Stomach smooth muscle (tissue), 2 donors: ENCODE measurements around the gene MDH1B.

Experiments
- H3K27ac ChIP-seq: one replicate; pipeline ENCODE4 v1.7.0; 2013; ENCODE audit warnings: mild to moderate bottlenecking, low read length, inconsistent platforms
- H3K27me3 ChIP-seq, 2 donors: one replicate each; pipeline ENCODE4 v1.7.0; 2013; ENCODE audit warnings: low read length in 2 of 2; ENCODE audit not compliant: insufficient read depth in 2 of 2, control insufficient read depth in 1 of 2
- H3K36me3 ChIP-seq, 2 donors: one replicate each; pipeline ENCODE4 v1.7.0; 2013; ENCODE audit warnings: low read length in 2 of 2; ENCODE audit not compliant: control insufficient read depth in 2 of 2, insufficient read depth in 2 of 2
- H3K4me1 ChIP-seq: one replicate; pipeline ENCODE4 v1.7.0; 2013; ENCODE audit warnings: low read length; ENCODE audit not compliant: control insufficient read depth, insufficient read depth
- H3K4me3 ChIP-seq, 2 donors: one replicate each; pipeline ENCODE4 v1.7.0; 2013; ENCODE audit warnings: low read length in 2 of 2
- H3K9ac ChIP-seq, 2 donors: one replicate each; pipeline ENCODE4 v1.7.0; 2013; ENCODE audit warnings: low read length in 2 of 2, mild to moderate bottlenecking in 1 of 2
- H3K9me3 ChIP-seq, 2 donors: one replicate each; pipeline ENCODE4 v1.7.0; 2013; ENCODE audit warnings: low read length in 2 of 2; ENCODE audit not compliant: control insufficient read depth in 2 of 2
- donor health status: healthy.
- donor health status: Pancreatic carcinoma.

Gene MDH1B

DNA sequence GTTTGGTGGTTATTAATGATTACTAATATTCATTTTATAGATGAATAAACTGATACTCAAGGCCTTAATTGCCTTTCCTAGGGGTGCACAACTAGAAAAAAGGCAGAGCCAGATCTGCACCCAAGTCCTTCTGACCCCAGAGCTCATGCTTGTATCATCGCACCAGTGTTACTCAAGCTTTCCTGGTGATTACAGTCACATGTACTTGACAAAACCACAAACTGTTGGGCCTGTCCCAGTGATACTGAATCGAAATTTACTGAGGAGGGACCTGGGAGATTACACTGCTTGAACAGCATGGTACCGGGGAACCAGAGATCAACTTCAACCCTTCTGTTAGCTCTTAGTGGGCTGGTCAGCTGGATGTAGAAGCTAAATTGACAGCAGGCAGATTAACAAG is 34.0 kb upstream of the MDH1B start:
- no peaks in the 10 kb centered on the region for H3K27me3 ChIP-seq
- peaks cover 5% of the 10 kb centered on the region in 2 donors for H3K36me3 ChIP-seq
- H3K4me1 ChIP-seq: peaks cover 20% of the 10 kb centered on the region
- no peak overlapping the region for H3K9ac ChIP-seq
- no peak overlapping the region for H3K4me3 ChIP-seq
- H3K9me3 ChIP-seq: no peaks in the 10 kb centered on the region
- H3K27ac ChIP-seq: no peak overlapping the region

DNA sequence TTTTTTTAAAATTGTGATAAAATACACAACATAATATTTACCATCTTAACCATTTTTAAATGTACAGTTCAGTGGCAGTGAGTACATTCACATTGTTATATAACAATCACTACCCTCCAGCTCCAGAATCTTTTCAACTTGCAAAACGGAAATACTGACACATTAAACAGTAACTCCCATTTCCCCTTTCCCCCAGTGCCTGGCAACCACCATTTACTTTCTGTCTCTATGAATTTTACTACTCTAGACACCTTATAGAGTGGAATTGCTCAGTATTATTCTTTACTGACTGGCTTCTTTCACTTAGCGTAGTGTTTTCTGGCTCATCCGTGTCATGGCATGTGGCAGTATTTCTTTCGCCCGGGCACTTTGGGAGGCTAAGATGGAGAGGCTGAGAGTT is 32.9 kb upstream of the MDH1B start:
- H3K27me3 ChIP-seq: no peaks in the 10 kb centered on the region
- H3K4me3 ChIP-seq: no peak overlapping the region
- no peak overlapping the region for H3K27ac ChIP-seq
- no peaks in the 10 kb centered on the region for H3K9me3 ChIP-seq
- no peak overlapping the region for H3K9ac ChIP-seq
- peaks cover 15% of the 10 kb centered on the region for H3K4me1 ChIP-seq
- H3K36me3 ChIP-seq: peaks cover 5 to 8% of the 10 kb centered on the region in 2 donors

DNA sequence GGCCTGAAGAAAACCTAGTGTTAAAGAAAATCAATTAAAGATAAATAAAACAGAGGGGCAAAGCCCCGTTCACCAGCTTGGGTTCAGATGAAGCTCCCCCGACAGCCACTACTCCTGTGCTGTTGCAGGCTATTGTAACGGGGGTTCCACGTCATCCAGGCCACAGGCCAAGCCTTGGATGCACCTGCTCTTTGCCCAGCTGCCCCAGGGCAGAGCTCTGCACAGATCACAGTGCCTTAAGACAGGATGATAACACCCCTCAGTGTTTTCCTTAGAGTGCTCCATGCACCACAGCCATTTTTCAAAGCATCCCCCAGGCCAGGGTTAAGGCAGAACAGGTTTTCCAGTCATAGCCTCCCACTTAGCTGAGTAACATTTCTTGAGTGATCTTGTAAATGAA is 32.2 kb upstream of the MDH1B start:
- H3K36me3 ChIP-seq: peaks cover 8 to 12% of the 10 kb centered on the region in 2 donors
- no peak overlapping the region for H3K9ac ChIP-seq
- H3K4me1 ChIP-seq: peaks cover 10% of the 10 kb centered on the region
- H3K9me3 ChIP-seq: no peaks in the 10 kb centered on the region
- no peak overlapping the region for H3K27ac ChIP-seq
- no peak overlapping the region for H3K4me3 ChIP-seq
- no peaks in the 10 kb centered on the region for H3K27me3 ChIP-seq

DNA sequence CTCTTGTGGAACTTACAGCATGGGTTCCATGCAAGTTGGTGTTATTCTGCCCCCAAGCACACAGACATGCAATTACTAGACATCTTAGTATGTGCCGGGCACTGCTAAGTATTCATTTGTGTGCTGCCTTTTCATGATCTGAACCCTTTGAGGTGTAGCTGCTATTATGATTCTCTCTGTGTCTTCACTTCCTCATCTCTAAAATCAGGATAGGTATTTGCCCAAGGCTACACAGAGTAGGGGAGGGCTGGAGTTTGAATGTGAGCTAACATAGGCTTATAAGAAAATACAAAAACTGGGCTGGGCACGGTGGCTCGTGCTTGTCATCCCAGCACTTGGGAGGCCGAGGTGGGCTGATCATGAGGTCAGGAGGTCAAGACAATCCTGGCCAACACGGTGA is 27.5 kb upstream of the MDH1B start:
- no peak overlapping the region for H3K4me3 ChIP-seq
- H3K27me3 ChIP-seq: no peaks in the 10 kb centered on the region
- H3K4me1 ChIP-seq: no peaks in the 10 kb centered on the region
- H3K9me3 ChIP-seq: no peaks in the 10 kb centered on the region
- peaks cover 30 to 40% of the 10 kb centered on the region in 2 donors for H3K36me3 ChIP-seq
- no peak overlapping the region for H3K27ac ChIP-seq
- no peak overlapping the region for H3K9ac ChIP-seq

- H3K27ac ChIP-seq: no peak overlapping the region
- H3K4me1 ChIP-seq: no peaks in the 10 kb centered on the region
- no peak overlapping the region for H3K4me3 ChIP-seq
- H3K9me3 ChIP-seq: no peaks in the 10 kb centered on the region
- H3K27me3 ChIP-seq: no peaks in the 10 kb centered on the region
- H3K9ac ChIP-seq: no peak overlapping the region
- H3K36me3 ChIP-seq: peaks cover 41 to 54% of the 10 kb centered on the region in 2 donors
Measured at GRCh38 chr2:206790311-206790935, 25.3 kb upstream of the MDH1B start.

DNA sequence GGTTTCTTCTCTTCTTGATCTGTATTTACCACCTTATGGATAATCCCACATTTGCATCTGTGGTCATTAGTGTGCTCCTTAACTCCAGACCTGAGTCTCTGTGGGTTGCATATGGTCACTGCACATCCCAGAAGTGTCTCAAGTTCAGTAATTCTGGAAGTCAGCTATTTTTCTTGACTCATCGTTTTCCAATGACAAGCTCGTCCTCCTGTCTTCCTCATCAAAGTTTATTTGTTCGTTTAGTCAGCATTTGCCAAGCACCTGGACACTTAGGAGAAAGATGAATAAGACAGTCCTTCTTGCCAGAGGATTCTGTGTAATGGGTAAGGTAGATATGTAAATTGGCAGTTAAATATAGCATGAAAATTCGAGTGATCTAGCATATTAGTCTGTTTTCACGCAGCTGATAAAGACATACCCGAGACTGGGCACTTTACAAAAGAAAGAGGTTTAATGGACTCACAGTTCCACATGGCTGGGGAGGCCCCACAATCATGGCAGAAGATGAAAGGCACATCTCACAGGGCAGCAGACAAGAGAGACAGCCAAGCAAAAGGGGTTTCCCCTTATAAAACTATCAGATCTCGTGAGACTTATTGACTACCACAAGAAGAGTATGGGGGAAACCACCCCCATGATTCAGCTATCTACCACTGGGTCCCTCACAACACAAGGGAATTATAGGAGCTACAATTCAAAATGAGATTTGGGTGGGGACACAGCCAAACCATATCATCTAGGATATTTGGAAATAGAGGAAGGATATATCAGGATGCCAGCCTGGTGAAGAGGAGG is 19.6 kb upstream of the MDH1B start:
- Histone ChIP-seq H3K36me3 (peaks cover 41 to 57% of the 10 kb centered on the region in 2 donors), H3K9ac (no peak overlapping the region), H3K9me3 (no peaks in the 10 kb centered on the region), H3K27ac (no peak overlapping the region), H3K4me1 (no peaks in the 10 kb centered on the region), H3K4me3 (no peak overlapping the region), H3K27me3 (no peaks in the 10 kb centered on the region)

DNA sequence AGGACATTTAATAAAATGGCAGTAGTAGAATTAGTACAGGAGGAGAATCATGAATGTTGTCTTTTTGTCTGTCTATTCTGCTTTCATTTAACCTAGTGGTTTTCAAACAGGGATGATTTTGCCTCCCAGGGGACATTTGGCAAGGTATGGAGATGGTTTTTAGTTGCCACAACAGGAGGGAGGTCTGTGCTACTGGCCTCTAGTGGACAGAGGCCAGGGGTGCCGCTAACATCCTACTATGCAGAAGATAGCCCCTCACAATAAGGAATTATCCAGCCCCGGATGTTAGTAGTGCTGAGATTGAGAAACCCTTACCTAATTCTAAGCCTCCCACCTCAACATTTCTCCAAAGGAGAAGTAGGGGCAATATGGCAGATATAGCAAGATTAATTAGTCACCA is 18.6 kb upstream of the MDH1B start:
- Histone ChIP-seq H3K27ac (no peak overlapping the region), H3K4me1 (no peaks in the 10 kb centered on the region), H3K9ac (no peak overlapping the region), H3K36me3 (peaks cover 38 to 53% of the 10 kb centered on the region in 2 donors), H3K27me3 (no peaks in the 10 kb centered on the region), H3K4me3 (no peak overlapping the region), H3K9me3 (no peaks in the 10 kb centered on the region)

GRCh38 chr2:206780671-206781070 is 15.5 kb upstream of the MDH1B start:
- Histone ChIP-seq H3K9me3 (no peaks in the 10 kb centered on the region), H3K4me3 (no peak overlapping the region), H3K36me3 (peaks cover 22 to 41% of the 10 kb centered on the region in 2 donors), H3K27ac (no peak overlapping the region), H3K4me1 (no peaks in the 10 kb centered on the region), H3K9ac (no peak overlapping the region), H3K27me3 (no peaks in the 10 kb centered on the region)

- no peaks in the 10 kb centered on the region for H3K4me1 ChIP-seq
- H3K36me3 ChIP-seq: peaks cover 15 to 24% of the 10 kb centered on the region in 2 donors
- H3K27ac ChIP-seq: no peak overlapping the region
Measured at GRCh38 chr2:206776432-206776831, 11.3 kb upstream of the MDH1B start.

DNA sequence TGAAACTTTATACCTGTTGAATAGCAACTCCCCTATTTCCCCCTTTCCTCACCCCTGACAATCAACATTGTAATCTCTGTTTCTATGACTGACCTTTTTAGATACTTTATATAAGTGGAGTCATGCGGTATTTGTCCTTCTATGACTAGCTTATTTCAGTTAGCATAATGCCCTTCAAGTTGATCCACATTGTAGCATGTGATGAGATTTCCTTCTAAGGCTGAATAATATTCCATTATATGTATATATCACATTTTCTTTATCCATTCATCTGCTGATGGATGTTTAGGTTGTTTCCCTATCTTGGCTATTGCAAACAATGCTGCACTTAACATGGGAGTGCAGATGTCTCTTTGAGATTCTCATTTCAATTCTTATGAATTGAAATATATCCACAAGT is 9.7 kb upstream of the MDH1B start:
- H3K27ac ChIP-seq: no peak overlapping the region
- no peak overlapping the region for H3K9ac ChIP-seq
- peaks cover 14 to 23% of the 10 kb centered on the region in 2 donors for H3K36me3 ChIP-seq
- H3K9me3 ChIP-seq: no peaks in the 10 kb centered on the region
- H3K4me1 ChIP-seq: no peaks in the 10 kb centered on the region
- H3K4me3 ChIP-seq: no peak overlapping the region
- H3K27me3 ChIP-seq: no peaks in the 10 kb centered on the region

More at GRCh38 chr2:206776432-206776831, 11.3 kb upstream of the MDH1B start:
- Histone ChIP-seq H3K4me3 (no peak overlapping the region), H3K27me3 (no peaks in the 10 kb centered on the region), H3K9ac (no peak overlapping the region), H3K9me3 (no peaks in the 10 kb centered on the region)
